Sigmoid colon (tissue), 4 donors: Measurements from ENCODE around the gene ARL8A.

Experiments
- CTCF ChIP-seq, 4 experiments: fragments of 450-650 bp in 3 of 4; fragments of 200-600 bp in 1 of 4; IDR thresholded peaks; one replicate each; pipeline ENCODE4 v1.5.1; 2016 to 2019; ENCODE audit warnings: antibody characterized with exemption in 4 of 4, mild to moderate bottlenecking in 3 of 4, moderate library complexity in 2 of 4
- POLR2AphosphoS5 ChIP-seq, 4 donors: sonication (generic); formaldehyde crosslinking; IDR thresholded peaks; one replicate each; pipeline ENCODE4 v1.6.1; 2017; ENCODE audit warnings: antibody characterized with exemption in 4 of 4

DNA sequence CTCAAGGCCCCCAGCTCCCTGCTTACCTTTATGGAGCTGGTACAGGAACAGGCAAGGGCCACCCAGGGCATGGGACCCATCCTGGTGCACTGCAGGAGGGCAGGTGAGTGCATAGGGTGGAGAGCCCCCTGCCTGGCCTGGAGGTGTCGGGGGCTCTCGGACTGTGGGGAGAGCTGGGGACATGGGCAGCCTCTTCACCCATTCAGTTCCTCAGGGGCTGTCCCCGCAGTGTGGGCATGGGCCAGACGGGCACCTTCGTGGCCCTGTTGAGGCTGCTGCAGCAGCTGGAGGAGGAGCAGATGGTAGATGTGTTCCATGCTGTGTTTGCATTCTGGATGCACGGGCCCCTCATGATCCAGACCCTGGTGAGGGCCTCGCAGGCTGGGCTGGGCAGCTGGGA lies 41.8 kb upstream of the ARL8A start:
- TF ChIP-seq POLR2AphosphoS5 (IDR thresholded peaks at IDR 0.05) (no peak), CTCF (IDR thresholded peaks at IDR 0.05) (no peak)
